ENCODE data around the gene TLCD2. TPM values are rescaled to one million over a fixed set of nuclear protein-coding genes. Genes with fewer than 3 reads are reported as not detected.

Gene TLCD2
- total and polyA plus RNA-seq, 2 of the 13 experiments (the other 11 are each of a cell fraction or from before 2014, with no cell fraction given) = 0.90 to 1.1 TPM

DNA sequence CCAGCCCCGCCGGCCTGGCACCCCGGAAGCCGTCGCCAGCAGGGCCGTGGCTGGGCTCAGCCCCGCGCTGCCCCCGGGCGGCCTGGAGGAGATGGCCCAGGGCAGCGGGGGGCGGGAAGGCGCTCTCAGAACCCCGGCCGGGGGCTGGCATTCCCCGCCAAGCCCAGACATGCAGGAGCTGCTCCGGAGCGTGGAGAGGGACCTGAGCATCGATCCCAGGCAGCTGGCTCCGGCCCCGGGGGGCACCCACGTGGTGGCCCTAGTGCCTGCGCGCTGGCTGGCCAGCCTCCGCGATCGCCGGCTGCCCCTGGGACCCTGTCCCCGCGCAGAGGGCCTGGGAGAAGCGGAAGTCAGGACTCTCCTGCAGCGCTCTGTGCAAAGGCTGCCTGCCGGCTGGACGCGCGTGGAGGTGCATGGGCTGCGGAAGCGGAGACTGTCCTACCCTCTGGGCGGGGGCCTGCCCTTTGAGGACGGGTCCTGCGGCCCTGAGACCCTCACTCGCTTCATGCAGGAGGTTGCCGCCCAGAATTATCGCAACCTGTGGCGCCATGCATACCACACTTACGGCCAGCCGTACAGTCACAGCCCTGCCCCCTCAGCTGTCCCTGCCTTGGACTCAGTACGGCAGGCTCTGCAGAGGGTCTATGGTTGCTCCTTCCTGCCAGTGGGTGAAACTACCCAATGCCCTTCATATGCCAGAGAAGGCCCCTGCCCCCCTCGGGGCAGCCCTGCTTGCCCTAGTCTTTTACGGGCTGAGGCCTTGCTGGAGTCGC is 14.9 kb upstream of the TLCD2 start (continued):
- TF ChIP-seq SOX6 (IDR thresholded peaks at IDR 0.05) (no peak), SOX6 (CRISPR knock-in tag; IDR thresholded peaks at IDR 0.05) (0 out of 2 replicates have a peak, but pooled peaks have one; percentile 8), ISX (CRISPR knock-in tag; conservative IDR thresholded peaks at IDR 0.05) (no peak), FOXO4 (CRISPR knock-in tag; conservative IDR thresholded peaks at IDR 0.05) (no peak), EP300 (IDR thresholded peaks at IDR 0.05; ENCODE audit: low read depth in 2 of 2, low read length in 2 of 2) (no peak), EP300 (CRISPR knock-in tag; IDR thresholded peaks at IDR 0.05; ENCODE audit: borderline replicate concordance) (no peak), MTF2 (CRISPR knock-in tag; IDR thresholded peaks at IDR 0.05; ENCODE audit: borderline replicate concordance) (no peak), KAT7 (CRISPR knock-in tag; IDR thresholded peaks at IDR 0.05; ENCODE audit: borderline replicate concordance) (no peak), ZNF724P (CRISPR knock-in tag; IDR thresholded peaks at IDR 0.05; ENCODE audit: borderline replicate concordance) (no peak), CREBL2 (CRISPR knock-in tag; IDR thresholded peaks at IDR 0.05; ENCODE audit: borderline replicate concordance) (peak; percentile 56; the same call in 1 of the 2 replicates)
- TF ChIP-seq, protein P1, sequence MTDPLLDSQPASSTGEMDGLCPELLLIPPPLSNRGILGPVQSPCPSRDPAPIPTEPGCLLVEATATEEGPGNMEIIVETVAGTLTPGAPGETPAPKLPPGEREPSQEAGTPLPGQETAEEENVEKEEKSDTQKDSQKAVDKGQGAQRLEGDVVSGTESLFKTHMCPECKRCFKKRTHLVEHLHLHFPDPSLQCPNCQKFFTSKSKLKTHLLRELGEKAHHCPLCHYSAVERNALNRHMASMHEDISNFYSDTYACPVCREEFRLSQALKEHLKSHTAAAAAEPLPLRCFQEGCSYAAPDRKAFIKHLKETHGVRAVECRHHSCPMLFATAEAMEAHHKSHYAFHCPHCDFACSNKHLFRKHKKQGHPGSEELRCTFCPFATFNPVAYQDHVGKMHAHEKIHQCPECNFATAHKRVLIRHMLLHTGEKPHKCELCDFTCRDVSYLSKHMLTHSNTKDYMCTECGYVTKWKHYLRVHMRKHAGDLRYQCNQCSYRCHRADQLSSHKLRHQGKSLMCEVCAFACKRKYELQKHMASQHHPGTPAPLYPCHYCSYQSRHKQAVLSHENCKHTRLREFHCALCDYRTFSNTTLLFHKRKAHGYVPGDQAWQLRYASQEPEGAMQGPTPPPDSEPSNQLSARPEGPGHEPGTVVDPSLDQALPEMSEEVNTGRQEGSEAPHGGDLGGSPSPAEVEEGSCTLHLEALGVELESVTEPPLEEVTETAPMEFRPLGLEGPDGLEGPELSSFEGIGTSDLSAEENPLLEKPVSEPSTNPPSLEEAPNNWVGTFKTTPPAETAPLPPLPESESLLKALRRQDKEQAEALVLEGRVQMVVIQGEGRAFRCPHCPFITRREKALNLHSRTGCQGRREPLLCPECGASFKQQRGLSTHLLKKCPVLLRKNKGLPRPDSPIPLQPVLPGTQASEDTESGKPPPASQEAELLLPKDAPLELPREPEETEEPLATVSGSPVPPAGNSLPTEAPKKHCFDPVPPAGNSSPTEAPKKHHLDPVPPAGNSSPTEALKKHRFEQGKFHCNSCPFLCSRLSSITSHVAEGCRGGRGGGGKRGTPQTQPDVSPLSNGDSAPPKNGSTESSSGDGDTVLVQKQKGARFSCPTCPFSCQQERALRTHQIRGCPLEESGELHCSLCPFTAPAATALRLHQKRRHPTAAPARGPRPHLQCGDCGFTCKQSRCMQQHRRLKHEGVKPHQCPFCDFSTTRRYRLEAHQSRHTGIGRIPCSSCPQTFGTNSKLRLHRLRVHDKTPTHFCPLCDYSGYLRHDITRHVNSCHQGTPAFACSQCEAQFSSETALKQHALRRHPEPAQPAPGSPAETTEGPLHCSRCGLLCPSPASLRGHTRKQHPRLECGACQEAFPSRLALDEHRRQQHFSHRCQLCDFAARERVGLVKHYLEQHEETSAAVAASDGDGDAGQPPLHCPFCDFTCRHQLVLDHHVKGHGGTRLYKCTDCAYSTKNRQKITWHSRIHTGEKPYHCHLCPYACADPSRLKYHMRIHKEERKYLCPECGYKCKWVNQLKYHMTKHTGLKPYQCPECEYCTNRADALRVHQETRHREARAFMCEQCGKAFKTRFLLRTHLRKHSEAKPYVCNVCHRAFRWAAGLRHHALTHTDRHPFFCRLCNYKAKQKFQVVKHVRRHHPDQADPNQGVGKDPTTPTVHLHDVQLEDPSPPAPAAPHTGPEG (CRISPR knock-in tag; IDR thresholded peaks at IDR 0.05) = no peak
- TF ChIP-seq, protein P2, sequence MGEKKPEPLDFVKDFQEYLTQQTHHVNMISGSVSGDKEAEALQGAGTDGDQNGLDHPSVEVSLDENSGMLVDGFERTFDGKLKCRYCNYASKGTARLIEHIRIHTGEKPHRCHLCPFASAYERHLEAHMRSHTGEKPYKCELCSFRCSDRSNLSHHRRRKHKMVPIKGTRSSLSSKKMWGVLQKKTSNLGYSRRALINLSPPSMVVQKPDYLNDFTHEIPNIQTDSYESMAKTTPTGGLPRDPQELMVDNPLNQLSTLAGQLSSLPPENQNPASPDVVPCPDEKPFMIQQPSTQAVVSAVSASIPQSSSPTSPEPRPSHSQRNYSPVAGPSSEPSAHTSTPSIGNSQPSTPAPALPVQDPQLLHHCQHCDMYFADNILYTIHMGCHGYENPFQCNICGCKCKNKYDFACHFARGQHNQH (CRISPR knock-in tag; IDR thresholded peaks at IDR 0.05) = peak; percentile 31; the same call in 1 of the 2 replicates
- TF ChIP-seq, protein P3, sequence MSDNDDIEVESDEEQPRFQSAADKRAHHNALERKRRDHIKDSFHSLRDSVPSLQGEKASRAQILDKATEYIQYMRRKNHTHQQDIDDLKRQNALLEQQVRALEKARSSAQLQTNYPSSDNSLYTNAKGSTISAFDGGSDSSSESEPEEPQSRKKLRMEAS (IDR thresholded peaks at IDR 0.05) = peak; percentile 69; the same call in 1 of the 2 replicates
- TF ChIP-seq, protein P4, sequence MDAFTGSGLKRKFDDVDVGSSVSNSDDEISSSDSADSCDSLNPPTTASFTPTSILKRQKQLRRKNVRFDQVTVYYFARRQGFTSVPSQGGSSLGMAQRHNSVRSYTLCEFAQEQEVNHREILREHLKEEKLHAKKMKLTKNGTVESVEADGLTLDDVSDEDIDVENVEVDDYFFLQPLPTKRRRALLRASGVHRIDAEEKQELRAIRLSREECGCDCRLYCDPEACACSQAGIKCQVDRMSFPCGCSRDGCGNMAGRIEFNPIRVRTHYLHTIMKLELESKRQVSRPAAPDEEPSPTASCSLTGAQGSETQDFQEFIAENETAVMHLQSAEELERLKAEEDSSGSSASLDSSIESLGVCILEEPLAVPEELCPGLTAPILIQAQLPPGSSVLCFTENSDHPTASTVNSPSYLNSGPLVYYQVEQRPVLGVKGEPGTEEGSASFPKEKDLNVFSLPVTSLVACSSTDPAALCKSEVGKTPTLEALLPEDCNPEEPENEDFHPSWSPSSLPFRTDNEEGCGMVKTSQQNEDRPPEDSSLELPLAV (CRISPR knock-in tag; conservative IDR thresholded peaks at IDR 0.05; ENCODE audit: low read depth) = 0 out of 2 replicates have a peak, but pooled peaks have one; percentile 67

Measured in HepG2 (cell line).